ENCODE data around the gene ZNF318. TPM values are rescaled to one million over a fixed set of nuclear protein-coding genes. Genes with fewer than 3 reads are reported as not detected.

The ZNF318 gene
- total RNA-seq, 1 experiment from 2014 or later, result 15.8 TPM

GRCh38 chr6:43336382-43336781 is 33.1 kb downstream of the ZNF318 start:
- intact Hi-C loops (cut with micrococcal nuclease; ENCODE audit: unreplicated experiment), result no loop called here
- CTCF ChIA-PET, result interaction anchor here (3.8 to 3.9 kb wide), 2 partner anchors 28 to 73 kb away, joined by 38 to 53 read pairs; partner anchors contain the start of gene CRIP3
- H3K36me3 Mint-ChIP-seq (ENCODE audit: insufficient read depth, unreplicated experiment), result peaks cover 4% of the 10 kb centered on the region

GRCh38 chr6:43335469-43335868 is 34.0 kb downstream of the ZNF318 start:
- no peak overlapping the region for H3K4me3 Mint-ChIP-seq (ENCODE audit: low read depth, unreplicated experiment)
- H3K36me3 Mint-ChIP-seq (ENCODE audit: insufficient read depth, unreplicated experiment), result peaks cover 4% of the 10 kb centered on the region
- H3K9me3 Mint-ChIP-seq (ENCODE audit: low read depth, unreplicated experiment), result no peaks in the 10 kb centered on the region
- peaks cover 18% of the 10 kb centered on the region for H3K4me1 Mint-ChIP-seq (ENCODE audit: low read depth, unreplicated experiment)
- DNase-seq, result no peak
- BruUV-seq (replicated peaks), result no TSS peak
- TF ChIP-seq CTCF (IDR thresholded peaks at IDR 0.05; ENCODE audit: unreplicated experiment), result no peak
- no peak overlapping the region for H3K27ac Mint-ChIP-seq (ENCODE audit: unreplicated experiment)
- CTCF ChIA-PET, result interaction anchor here (0.6 to 3.9 kb wide), 3 partner anchors 11 to 72 kb away, joined by 5 to 53 read pairs (median 38); partner anchors contain the start of gene CRIP3
- intact Hi-C loops (cut with micrococcal nuclease; ENCODE audit: unreplicated experiment), result no loop called here
- no peaks in the 10 kb centered on the region for H3K27me3 Mint-ChIP-seq (ENCODE audit: unreplicated experiment)

More at GRCh38 chr6:43336382-43336781, 33.1 kb downstream of the ZNF318 start:
- H3K4me1 Mint-ChIP-seq (ENCODE audit: low read depth, unreplicated experiment), result peaks cover 18% of the 10 kb centered on the region
- DNase-seq, result no peak
- H3K4me3 Mint-ChIP-seq (ENCODE audit: low read depth, unreplicated experiment), result no peak overlapping the region
- H3K27ac Mint-ChIP-seq (ENCODE audit: unreplicated experiment), result no peak overlapping the region
- no peaks in the 10 kb centered on the region for H3K27me3 Mint-ChIP-seq (ENCODE audit: unreplicated experiment)
- no peak for TF ChIP-seq CTCF (IDR thresholded peaks at IDR 0.05; ENCODE audit: unreplicated experiment)
- H3K9me3 Mint-ChIP-seq (ENCODE audit: low read depth, unreplicated experiment), result no peaks in the 10 kb centered on the region
- BruUV-seq (replicated peaks), result no TSS peak

- Mint-ChIP-seq H3K4me1 (ENCODE audit: low read depth, unreplicated experiment) (peaks cover 18% of the 10 kb centered on the region), H3K27me3 (ENCODE audit: unreplicated experiment) (no peaks in the 10 kb centered on the region), H3K36me3 (ENCODE audit: insufficient read depth, unreplicated experiment) (peaks cover 4% of the 10 kb centered on the region), H3K9me3 (ENCODE audit: low read depth, unreplicated experiment) (no peaks in the 10 kb centered on the region), H3K27ac (ENCODE audit: unreplicated experiment) (no peak overlapping the region), H3K4me3 (ENCODE audit: low read depth, unreplicated experiment) (no peak overlapping the region)
- peak; percentile 34 for TF ChIP-seq CTCF (IDR thresholded peaks at IDR 0.05; ENCODE audit: unreplicated experiment)
- CTCF ChIA-PET, result interaction anchor here (0.6 to 3.9 kb wide), 17 partner anchors 12 to 432 kb away, joined by 3 to 53 read pairs (median 4); partner anchors contain the start of genes ABCC10, CRIP3, DNPH1 and TJAP1
- DNase-seq, result peak; percentile 55
- no TSS peak for BruUV-seq (replicated peaks)
- intact Hi-C loops (cut with micrococcal nuclease; ENCODE audit: unreplicated experiment), result loop anchor here (1.0 to 5.0 kb wide), 2 partner anchors 71 to 427 kb away; no protein-coding TSS in a partner anchor
These were observed 34.9 kb downstream of the ZNF318 start for GRCh38 chr6:43334466-43335095.

- peaks cover 12% of the 10 kb centered on the region for H3K36me3 Mint-ChIP-seq (ENCODE audit: insufficient read depth, unreplicated experiment)
- no peak overlapping the region for H3K27ac Mint-ChIP-seq (ENCODE audit: unreplicated experiment)
- intact Hi-C loops (cut with micrococcal nuclease; ENCODE audit: unreplicated experiment), result loop anchor here (5.0 kb wide), 1 partner anchor 425 kb away; no protein-coding TSS in a partner anchor
- DNase-seq, result no peak
- no peaks in the 10 kb centered on the region for H3K9me3 Mint-ChIP-seq (ENCODE audit: low read depth, unreplicated experiment)
- CTCF ChIA-PET, result interaction anchor here (1.4 kb wide), 1 partner anchor 24 kb away, joined by 3 read pairs; the partner anchor contains the start of gene CRIP3
- no peak overlapping the region for H3K4me3 Mint-ChIP-seq (ENCODE audit: low read depth, unreplicated experiment)
- BruUV-seq (replicated peaks), result no TSS peak
- H3K4me1 Mint-ChIP-seq (ENCODE audit: low read depth, unreplicated experiment), result peaks cover 38% of the 10 kb centered on the region
- no peaks in the 10 kb centered on the region for H3K27me3 Mint-ChIP-seq (ENCODE audit: unreplicated experiment)
- TF ChIP-seq CTCF (IDR thresholded peaks at IDR 0.05; ENCODE audit: unreplicated experiment), result no peak
These were observed 37.6 kb downstream of the ZNF318 start for GRCh38 chr6:43331891-43332290.
